ENCODE data around the gene ACAP2.

Gene ACAP2

DNA sequence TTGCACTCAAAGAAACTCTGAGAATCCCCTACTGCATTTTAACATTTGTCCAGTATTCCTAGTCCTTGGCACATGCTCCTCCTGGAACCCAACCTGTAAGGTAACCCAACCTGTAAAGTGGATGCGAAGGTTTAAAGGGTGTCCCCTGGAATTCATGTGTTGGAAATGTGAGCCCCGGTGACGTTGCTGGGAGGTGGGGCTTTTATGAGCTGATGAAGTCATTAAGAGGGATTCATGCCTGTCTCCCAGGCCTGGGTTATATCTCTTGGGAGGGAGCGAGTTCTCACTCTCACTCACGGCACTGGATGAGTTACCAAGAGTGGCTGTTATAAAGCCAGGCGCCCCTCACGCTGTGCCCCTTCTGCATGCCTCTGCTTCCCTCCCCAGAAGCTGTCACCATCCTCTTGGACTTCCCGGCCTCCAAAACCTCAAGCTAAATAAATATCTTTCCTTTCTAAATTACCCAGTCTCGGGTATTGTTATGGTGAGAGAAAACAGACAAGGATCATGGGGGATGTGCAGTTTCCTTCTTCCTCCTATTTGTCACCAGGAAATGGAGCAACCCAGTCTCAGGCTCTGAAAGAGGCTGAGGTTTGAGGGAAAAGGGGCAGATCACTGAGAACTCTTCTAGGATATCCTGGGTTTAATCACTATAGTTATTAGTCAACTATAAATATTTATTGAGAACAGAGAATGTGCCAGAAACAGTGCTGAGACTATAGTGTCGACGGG lies 179.5 kb downstream of the ACAP2 start:
- DNase-seq = no peak

DNA sequence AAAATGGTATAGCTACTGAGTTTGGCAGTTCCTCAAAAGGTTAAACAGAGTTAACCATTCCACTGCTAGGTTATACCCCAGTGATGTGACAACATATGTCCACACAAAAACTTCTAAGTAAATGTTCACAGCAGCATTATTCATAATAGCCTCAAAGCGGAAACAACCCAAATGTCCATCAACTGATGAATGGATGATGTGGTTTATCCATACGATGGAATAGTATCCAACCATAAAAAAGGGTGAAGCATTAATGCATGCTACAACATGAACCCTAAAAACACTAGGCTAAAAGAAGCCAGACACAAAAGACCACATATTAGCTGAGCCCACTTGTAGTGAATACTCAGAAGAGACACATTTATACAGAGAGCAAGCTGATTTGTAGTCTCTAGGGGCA lies 180.9 kb downstream of the ACAP2 start:
- no peak for DNase-seq

DNA sequence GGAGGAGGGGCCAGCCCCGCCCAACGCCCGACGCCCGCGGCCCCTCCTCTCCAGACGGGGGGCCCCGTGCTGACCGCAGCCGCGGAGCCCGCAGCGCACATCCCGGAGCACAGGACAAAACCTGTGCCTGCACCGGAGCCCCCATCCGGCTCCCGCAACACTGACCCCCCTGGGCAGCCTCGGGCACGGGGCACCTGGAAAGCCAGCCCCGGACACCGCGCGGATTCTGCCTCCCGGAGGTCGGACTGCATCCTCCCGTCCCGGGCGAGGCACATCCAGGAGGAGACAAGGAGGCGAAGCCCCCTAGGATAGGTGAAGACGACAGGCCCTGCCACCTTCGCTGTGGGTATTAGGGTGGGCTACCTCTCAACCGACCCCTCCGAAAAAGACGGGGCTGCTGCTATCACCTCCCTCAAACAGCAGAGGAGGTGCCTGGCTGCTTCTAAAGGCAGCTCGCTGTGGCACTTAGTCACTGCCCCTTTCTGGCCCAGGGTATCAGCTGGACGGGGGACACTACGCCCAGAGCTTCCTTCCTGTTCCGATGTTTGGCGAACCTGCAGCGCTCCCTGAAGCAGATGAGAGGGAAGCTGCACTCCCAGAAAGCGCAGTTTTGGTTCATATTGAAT lies 182.4 kb downstream of the ACAP2 start:
- DNase-seq = peak in 6 of 56 donors; percentile 20 to 75 (median 44)

DNA sequence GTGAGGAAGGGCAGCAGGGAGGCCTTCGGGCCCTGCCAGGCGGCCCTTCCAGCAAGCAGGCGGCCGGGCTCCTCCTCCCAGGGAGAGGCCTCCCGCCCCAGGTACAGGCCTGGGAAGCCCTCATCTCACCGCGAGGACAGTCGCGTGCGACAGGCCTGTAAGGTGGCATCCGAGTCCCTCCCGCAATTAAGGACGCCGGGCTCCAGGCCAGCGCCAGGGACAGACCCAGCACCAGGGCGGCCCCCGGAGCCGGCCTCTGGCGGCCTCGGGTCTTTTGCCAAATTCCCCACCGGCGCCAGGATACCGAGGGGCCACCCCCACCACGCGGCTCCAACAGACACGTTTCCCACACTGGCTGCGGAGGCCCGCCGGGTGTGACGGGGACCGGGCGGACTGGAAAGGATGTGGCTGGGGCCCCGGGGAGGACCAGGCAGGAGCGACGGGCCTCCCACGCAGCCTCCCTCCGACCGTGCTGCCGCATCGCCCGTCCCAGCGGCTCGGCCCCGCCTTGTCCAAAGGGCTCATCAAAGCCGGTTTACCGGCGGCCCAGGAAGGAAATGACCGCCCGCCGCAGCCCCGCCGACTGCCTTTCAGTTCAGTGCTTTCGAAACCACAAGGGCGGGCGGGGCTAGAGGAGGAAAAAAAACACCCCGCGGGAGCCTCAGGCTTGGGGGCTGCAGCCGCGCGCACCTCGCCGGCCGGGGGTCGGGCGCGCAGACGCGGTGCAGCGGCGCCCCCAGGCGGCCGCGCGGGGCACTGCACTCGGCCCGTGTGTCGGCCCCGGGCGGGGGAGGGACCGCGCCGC lies 183.1 kb downstream of the ACAP2 start:
- DNase-seq = peak in 45 of 56 donors; percentile 33 to 81 (median 57)

DNA sequence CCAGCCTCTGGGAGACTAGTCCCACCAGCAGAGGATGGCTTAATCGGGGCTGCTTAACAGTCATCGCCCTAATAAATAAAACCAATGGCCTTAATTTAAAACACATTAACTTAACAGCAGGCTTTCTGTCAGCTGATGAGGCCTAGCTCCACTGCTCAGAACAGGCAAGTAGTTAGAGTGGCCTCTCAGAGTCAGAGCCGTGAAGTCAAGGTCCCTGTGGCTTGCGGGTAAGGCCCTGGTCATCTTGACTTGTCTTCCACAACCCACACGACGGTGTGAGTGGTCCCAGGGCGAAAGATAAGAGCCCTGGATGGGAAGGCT lies 183.7 kb downstream of the ACAP2 start:
- no peak for DNase-seq

DNA sequence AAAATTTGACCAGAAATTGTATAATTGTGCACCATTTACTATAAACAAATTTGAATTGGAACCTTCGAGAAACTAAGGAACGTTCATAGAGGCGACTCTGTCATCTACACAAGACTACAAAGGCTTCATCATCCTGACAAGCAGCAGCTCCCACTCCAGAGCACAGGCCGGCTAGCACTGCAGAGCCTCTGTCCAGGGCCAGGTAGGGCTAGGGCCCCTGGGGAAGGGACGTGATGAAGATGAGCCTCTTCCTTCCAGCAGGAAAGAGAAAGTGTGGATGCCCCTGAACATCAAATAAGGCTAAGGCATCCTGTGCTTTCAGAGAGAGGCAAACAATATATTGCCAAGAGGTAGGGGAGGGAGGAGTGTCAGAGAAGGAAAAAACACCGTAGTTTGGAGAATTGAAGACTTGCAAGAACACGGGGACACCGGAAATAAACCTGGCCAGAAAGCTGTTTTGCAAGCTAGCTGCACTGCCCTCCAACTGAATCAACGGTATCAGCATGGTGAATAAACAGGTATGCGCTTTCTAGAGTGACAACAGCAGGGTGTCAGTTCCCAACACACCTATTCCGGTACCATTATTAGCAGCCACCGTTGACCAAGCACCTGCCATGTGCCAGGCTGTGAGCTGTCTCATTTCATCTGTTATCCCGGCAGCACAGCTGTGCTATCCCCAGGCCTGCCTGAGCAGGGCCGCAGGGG lies 184.2 kb downstream of the ACAP2 start:
- no peak for DNase-seq

DNA sequence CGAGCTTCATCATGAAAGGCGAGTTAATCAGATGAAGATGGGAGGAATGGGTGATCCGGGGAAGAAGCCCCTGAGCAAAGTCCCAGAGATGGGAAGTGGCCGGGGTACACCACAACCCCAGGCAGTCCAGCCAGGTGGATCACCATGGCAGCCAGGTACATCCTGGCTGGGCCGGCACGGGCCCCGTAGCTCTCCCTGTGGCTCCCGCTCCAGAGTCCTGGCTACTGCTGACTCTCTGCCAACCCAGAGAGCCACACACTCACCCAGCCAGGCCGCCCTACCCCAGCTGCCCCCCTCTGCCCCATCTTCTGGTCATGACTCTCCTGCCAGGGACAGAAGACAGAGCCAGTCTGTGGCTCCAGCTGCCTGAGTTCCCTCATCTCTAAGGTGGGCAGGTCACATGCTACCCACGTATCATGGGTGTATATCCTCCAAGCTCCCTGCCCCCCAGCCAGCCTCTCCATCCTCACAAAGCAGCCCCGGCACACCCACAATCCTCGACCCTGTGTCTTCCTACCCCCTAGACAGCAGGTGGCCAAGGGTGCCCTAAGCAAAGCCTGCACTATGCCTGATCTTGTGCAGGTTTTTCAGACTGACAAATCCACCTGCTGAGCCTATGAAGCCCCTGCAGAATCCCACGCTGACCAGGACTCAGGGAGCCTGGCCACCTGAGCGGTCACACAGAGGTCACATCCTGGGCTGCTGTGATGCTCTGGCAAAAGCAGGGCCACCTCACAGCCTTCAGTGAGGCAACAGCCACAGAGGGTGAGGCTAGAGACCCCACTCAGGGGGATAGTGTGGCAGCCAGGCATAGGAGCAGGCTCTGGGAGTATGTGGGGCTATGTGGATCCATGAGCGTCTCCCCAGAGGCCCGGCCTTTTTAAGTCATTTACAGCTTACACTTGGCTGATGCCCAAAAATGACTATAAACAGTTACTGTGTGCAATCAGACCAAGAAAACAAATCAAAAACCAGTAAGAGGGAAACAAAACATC lies 185.1 kb downstream of the ACAP2 start:
- no peak for DNase-seq

DNA sequence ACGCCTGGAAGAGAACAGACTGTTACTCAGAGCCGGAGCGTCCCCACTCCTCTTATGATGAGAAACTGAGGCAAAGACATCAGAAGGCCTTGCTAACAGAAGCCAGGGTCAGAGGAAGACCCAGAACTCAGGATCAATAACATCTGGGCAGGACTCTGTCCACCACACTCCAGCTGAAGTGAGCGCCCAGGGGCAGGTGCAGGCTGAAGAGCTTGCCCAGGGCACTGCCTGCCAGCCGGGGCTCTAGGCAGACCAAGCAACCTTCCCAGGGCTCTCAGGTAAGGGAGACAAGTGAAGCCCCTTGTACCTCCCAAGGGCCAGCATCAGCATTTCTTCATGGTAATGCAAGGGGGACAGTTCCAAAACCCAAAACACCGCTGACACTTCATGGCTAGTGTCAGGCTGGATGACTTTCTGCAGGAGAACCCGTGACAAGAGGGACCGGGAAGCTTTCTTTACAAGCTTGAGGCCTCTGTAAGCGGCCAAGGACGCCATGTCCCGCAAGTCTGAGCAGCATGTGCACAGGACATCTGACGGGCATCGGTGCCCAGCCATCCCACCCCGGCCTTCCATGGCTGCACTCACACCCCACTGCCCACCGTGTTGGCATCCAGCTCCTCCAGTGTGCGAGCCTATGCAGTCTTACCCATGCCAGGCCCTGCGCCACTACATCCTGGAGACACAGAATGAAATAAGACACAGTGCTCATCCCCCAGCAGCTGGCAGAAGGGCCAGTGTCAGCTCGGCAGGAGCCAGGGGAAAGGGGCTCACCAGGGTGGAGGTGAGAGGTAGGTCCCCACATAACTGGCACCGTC lies 186.0 kb downstream of the ACAP2 start:
- DNase-seq = no peak

DNA sequence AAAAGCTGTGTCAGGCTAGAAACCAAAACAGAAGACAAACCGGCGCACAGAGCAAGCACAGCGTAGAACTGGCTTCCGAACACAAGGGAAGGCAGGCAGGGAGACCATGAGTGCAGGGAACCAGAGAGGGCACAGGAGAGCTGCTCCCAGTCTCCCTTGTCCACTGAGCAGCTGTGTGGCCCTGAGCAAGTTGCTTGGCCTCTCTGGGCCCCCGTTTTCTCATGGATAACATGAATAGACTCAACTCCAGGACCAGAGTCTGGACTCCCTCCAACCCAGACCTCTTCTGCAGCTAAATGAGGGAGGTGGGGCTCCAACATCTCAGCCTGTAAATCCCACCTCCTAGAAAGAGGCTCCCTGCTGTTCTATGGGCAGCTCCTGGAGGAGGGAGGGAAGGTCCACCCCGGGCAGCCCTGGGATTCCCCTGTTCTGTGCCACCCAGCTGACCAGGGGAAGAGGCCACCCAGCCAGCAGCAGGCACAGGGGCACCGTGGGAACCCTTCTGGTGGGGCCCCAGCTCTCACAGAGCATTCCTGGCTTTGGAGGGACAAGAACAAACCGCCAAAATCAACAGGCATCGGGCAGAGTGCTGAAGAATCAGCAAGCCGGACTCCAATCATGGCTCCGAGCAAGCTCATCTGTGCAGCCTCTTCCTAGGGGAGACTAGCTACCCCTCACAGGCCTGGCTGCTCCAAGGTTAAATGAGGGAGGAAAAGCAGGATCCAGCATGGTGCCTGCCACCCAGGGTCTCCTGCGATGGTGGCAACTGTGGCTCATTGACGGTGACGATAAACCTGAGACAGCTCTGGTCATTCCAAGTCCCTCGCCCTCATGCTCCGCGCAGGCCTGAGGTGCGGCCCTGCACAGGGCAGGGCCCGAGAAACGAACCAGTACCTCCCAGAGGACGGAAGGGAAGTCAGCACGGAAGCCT lies 187.0 kb downstream of the ACAP2 start:
- DNase-seq = no peak

DNA sequence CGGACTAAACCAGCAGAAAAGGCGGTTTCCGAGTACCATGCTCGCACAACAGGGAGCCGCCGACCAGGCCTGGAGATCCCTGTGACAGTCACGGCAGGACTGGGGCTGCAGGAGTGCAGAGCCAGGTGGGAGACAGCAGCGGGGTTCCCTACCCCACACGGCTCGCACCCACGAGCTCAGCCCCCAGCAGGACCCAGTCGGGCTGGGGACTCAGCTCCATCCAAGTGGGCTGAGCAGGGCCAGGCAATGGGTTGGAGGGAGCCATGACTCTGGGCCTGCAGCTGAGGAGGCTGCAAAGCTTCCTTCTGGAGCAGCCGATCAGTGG lies 187.7 kb downstream of the ACAP2 start:
- DNase-seq = no peak

DNA sequence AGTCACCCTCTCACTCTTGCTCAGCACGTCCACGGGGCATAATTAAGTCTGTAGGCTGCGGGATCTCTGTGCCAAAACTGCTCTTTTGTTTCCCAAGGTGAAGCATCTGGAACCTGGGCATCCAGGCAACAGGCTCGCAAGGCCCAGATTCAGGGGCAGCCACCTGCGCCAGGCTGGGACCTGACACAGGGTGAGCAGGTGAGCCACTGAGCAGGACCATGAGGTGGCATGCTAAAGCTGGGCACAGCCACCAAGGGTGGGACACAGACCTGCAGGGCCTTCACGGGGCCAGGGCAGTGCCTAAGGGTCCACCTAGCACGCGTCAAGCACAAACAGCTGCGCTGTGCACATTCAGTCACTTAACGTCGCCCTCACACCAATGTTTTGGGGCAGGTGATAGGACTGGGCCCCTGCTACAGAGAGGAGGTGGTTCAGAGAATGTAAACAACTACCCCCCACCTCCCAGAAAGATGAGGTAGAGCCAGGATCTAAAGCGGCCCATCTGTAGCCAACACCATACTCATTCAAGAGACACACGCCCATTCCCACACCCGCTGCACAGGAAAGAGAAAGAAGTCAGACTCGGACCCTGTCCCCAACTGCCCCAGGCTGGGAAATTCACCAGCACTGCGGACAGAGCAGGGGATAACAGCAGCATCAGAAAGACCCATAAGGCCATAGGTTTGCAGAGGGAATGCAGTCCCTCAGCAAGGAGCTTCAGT lies 188.2 kb downstream of the ACAP2 start:
- DNase-seq = no peak

DNA sequence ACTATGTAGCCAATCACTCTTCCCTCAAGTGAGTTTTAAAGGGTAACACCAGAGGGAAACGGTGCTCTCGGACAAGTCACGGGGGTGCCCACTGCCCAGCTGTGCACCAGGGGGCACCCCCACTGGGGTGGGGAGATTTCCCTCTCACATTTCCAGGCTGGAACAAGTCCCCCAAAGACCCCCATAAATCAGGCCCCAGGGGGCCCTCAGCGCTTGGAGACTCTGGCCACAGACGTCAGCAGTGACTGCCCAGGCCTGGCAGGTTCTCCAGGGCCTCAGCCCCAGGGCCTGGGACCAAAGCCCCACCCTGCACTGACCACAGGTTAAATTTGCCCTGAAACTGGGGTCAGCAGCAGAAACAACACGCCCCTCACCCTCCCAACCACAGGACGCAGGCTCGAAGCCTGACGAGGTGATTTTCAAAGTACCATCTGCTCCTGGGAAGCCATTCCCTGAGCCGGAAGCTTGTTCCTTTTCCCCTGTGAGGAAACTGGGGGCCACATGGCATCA lies 188.8 kb downstream of the ACAP2 start:
- DNase-seq = no peak

DNA sequence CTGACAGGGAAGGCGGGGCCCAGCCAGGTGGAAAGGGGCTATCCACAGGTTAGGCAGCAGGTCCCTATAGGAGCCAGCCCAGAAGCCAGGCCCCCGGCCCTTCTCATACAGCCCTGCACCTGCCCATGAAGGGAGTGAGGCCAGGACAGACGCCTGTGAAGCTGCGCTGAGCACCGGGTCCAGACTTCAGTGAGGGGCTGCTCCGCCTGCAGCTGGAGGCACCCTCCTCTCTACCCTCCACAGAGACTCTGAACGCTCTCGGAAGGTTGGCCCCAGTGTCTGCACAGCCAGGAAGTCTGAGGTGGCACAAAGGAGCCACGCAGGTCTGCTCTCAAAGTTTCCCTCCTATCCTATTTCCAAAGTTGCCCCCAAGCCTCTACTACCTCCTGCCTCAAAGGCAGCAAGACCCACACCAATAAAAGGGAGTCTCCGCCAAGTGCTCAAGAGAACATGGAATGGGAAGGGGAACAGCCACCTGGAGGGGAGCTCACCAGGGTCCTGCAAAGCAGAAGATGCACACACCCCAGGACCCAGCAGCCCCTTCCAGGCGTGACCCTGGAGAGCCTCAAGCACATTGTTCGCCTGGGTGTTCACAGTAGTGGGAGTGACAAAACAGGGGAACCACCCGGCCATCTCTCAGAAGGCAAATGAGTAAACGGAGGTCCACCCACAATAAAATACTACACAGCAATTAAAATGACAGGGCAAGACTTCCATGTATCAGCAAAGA lies 191.3 kb downstream of the ACAP2 start:
- no peak for DNase-seq

DNA sequence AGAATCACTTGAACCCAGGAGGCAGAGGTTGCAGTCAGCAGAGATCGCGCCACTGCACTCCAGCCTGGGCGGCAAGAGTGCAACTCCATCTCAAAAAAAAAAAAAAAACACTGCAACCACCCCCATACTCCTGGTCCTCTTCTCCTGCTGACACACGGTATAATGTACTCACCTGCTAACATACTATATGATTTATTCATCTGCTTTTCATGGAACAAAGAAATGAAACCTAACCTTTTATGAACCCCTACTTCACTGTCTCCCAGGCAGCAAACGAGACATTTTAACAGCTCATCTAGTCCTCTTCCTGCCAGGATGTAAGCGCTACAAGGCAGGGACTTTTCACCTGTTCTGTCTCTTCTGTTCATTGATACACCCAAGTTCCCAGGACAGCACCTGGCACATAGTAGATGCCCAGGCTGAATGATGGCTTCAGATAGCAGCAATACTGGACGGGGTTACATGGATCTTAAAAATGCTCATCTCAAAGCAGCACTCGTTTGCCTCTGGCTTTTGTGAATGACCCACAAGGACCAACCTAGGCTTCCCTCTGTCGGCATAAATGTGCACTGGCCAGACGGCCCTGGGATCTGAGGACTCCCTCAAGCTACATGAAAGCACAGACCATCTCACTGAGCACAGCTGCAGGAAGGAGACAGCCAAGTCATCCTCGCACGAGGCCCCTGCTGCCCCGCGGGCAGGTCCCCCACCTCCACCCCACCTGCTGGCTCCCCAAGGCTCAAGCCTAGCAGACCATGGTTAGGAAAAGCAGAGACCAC lies 192.2 kb downstream of the ACAP2 start:
- peak in 1 of 56 donors; percentile 22 for DNase-seq

DNA sequence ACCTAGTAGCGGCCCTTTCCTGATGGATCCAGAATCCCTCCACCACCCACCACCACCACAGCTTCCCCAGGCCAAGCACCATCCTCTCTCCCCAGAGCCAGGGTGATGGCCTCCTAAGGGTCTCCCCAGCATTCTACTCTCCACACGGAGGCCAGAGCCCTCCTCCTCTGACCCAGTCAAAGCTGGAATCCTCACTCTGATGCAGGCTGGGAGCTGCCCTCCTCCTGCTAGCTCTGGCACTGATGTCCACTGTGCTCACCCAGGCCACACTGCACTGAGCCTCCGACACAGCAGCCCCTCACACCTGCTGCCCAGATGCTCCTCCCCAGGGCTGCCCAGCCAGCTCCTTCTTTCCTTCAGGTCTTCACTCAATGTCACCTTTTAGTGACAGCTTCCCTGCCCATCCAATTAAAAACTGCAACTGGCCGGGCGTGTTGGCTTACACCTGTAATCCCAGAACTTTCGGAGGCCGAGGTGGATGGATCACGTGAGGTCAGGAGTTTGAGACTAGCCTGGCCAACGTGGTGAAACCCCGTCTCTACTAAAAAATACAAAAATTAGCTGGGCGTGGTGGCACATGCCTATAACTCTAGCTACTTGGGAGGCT lies 192.9 kb downstream of the ACAP2 start:
- DNase-seq = no peak
